ENCODE data around the gene CCDC148.

The CCDC148 gene

DNA sequence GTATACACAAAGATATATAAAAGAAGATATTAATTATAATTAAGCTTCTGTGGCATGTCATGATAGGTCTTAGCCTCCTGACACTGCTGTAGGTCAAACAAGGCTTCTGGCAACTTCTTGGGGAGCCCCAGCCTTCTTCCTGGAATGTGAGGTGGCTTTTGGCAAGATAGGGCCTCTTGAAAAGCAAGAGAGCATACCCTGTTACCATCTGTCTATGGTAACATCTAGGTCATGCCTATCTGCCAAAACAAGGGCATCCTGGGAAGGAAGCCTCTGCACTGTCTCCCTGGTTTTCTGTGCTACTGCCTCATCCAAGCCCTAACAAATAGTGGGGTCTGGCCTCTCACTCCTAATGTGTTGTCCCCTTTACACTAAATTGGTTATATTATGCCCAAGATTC is 70.9 kb downstream of the CCDC148 start:
- H3K4me3 ChIP-seq (ENCODE audit: low read depth, low read length, poor library complexity, severe bottlenecking): no peak overlapping the region
- H3K9ac ChIP-seq (ENCODE audit: low read length): no peak overlapping the region
- H3K9me3 ChIP-seq (ENCODE audit: low read length): no peaks in the 10 kb centered on the region
- no peaks in the 10 kb centered on the region for H3K36me3 ChIP-seq (ENCODE audit: insufficient read depth, low read length)
- H3K4me1 ChIP-seq (ENCODE audit: insufficient read depth, low read length, severe bottlenecking): no peaks in the 10 kb centered on the region
- H3K27me3 ChIP-seq (ENCODE audit: insufficient read depth, low read length): no peaks in the 10 kb centered on the region
- no peaks in the 10 kb centered on the region for H3K79me2 ChIP-seq (ENCODE audit: insufficient read depth, low read length)
- H2AFZ ChIP-seq (ENCODE audit: low read length): no peak overlapping the region
- H3K9me2 ChIP-seq (ENCODE audit: low read depth, low read length): no peaks in the 10 kb centered on the region
- no peaks in the 10 kb centered on the region for H4K20me1 ChIP-seq (ENCODE audit: insufficient read depth, low read length)
- H3F3A ChIP-seq (ENCODE audit: insufficient read depth, low read length): no peaks in the 10 kb centered on the region
- H3K27ac ChIP-seq (ENCODE audit: low read depth, low read length, poor library complexity, severe bottlenecking): no peak overlapping the region
- TF ChIP-seq EZH2 (IDR thresholded peaks at IDR 0.05; ENCODE audit: borderline replicate concordance, low read length): no peak
- TF ChIP-seq, protein P1, sequence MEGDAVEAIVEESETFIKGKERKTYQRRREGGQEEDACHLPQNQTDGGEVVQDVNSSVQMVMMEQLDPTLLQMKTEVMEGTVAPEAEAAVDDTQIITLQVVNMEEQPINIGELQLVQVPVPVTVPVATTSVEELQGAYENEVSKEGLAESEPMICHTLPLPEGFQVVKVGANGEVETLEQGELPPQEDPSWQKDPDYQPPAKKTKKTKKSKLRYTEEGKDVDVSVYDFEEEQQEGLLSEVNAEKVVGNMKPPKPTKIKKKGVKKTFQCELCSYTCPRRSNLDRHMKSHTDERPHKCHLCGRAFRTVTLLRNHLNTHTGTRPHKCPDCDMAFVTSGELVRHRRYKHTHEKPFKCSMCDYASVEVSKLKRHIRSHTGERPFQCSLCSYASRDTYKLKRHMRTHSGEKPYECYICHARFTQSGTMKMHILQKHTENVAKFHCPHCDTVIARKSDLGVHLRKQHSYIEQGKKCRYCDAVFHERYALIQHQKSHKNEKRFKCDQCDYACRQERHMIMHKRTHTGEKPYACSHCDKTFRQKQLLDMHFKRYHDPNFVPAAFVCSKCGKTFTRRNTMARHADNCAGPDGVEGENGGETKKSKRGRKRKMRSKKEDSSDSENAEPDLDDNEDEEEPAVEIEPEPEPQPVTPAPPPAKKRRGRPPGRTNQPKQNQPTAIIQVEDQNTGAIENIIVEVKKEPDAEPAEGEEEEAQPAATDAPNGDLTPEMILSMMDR (IDR thresholded peaks at IDR 0.05; ENCODE audit: low read length): no peak
- no peak overlapping the region for H3K4me2 ChIP-seq (ENCODE audit: low read length)

GRCh38 chr2:158381978-158382377 is 74.6 kb downstream of the CCDC148 start:
- Histone ChIP-seq H3K9me2 (ENCODE audit: low read depth, low read length) (no peaks in the 10 kb centered on the region), H2AFZ (ENCODE audit: low read length) (no peak overlapping the region), H4K20me1 (ENCODE audit: insufficient read depth, low read length) (no peaks in the 10 kb centered on the region), H3K27me3 (ENCODE audit: insufficient read depth, low read length) (no peaks in the 10 kb centered on the region), H3K79me2 (ENCODE audit: insufficient read depth, low read length) (no peaks in the 10 kb centered on the region), H3F3A (ENCODE audit: insufficient read depth, low read length) (no peaks in the 10 kb centered on the region), H3K27ac (ENCODE audit: low read depth, low read length, poor library complexity, severe bottlenecking) (no peak overlapping the region), H3K4me1 (ENCODE audit: insufficient read depth, low read length, severe bottlenecking) (no peaks in the 10 kb centered on the region), H3K9ac (ENCODE audit: low read length) (no peak overlapping the region), H3K36me3 (ENCODE audit: insufficient read depth, low read length) (no peaks in the 10 kb centered on the region), H3K4me2 (ENCODE audit: low read length) (no peak overlapping the region), H3K4me3 (ENCODE audit: low read depth, low read length, poor library complexity, severe bottlenecking) (no peak overlapping the region), H3K9me3 (ENCODE audit: low read length) (no peaks in the 10 kb centered on the region)
- TF ChIP-seq EZH2 (IDR thresholded peaks at IDR 0.05; ENCODE audit: borderline replicate concordance, low read length): no peak
- TF ChIP-seq, protein P1 (IDR thresholded peaks at IDR 0.05; ENCODE audit: low read length): no peak

GRCh38 chr2:158381205-158381604 is 75.3 kb downstream of the CCDC148 start:
- H3K36me3 ChIP-seq (ENCODE audit: insufficient read depth, low read length): no peaks in the 10 kb centered on the region
- TF ChIP-seq, protein P1 (IDR thresholded peaks at IDR 0.05; ENCODE audit: low read length): no peak
- TF ChIP-seq EZH2 (IDR thresholded peaks at IDR 0.05; ENCODE audit: borderline replicate concordance, low read length): no peak
- H3K4me1 ChIP-seq (ENCODE audit: insufficient read depth, low read length, severe bottlenecking): no peaks in the 10 kb centered on the region
- H3K4me2 ChIP-seq (ENCODE audit: low read length): no peak overlapping the region
- H3K79me2 ChIP-seq (ENCODE audit: insufficient read depth, low read length): no peaks in the 10 kb centered on the region
- no peaks in the 10 kb centered on the region for H3F3A ChIP-seq (ENCODE audit: insufficient read depth, low read length)
- H4K20me1 ChIP-seq (ENCODE audit: insufficient read depth, low read length): no peaks in the 10 kb centered on the region
- H3K9me2 ChIP-seq (ENCODE audit: low read depth, low read length): no peaks in the 10 kb centered on the region
- no peaks in the 10 kb centered on the region for H3K27me3 ChIP-seq (ENCODE audit: insufficient read depth, low read length)
- H3K27ac ChIP-seq (ENCODE audit: low read depth, low read length, poor library complexity, severe bottlenecking): no peak overlapping the region
- H2AFZ ChIP-seq (ENCODE audit: low read length): no peak overlapping the region
- H3K9me3 ChIP-seq (ENCODE audit: low read length): no peaks in the 10 kb centered on the region
- H3K9ac ChIP-seq (ENCODE audit: low read length): no peak overlapping the region
- no peak overlapping the region for H3K4me3 ChIP-seq (ENCODE audit: low read depth, low read length, poor library complexity, severe bottlenecking)
